Measurements from ENCODE around the gene GAK. TPM values are rescaled to one million over a fixed set of nuclear protein-coding genes. Genes with fewer than 3 reads are reported as not detected.
A peak's percentile ranks its signal among the peaks of the same experiment; 100 is the strongest.

GAK gene
- polyA plus RNA-seq, 1 donor from 2014 or later, result 58.8 TPM

DNA sequence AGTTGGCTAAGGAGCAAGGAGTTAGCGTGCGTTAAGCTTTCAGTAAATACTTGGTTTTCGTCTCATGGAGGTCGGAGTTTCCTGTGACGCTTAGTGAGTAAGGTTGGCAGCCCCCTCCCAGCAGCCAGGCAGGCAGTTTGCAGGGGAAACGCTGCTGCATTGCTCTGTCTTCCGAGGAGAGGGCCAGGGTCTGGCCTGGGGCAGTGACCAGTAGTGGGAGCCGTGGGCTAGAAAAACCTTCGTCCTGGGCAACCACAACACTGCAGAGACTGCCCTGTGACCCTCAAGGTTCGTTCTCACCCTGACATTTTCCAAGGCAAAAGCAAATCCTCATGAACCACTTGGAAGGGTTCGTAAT, 576 bp upstream of the GAK start:
- TF ChIP-seq POLR2AphosphoS5 (IDR thresholded peaks at IDR 0.05), result no peak
- peak; percentile 20 for TF ChIP-seq SMC3 (conservative IDR thresholded peaks at IDR 0.05; ENCODE audit: poor library complexity)
- TF ChIP-seq REST (IDR thresholded peaks at IDR 0.05; ENCODE audit: borderline replicate concordance), result no peak
- TF ChIP-seq, protein P1, sequence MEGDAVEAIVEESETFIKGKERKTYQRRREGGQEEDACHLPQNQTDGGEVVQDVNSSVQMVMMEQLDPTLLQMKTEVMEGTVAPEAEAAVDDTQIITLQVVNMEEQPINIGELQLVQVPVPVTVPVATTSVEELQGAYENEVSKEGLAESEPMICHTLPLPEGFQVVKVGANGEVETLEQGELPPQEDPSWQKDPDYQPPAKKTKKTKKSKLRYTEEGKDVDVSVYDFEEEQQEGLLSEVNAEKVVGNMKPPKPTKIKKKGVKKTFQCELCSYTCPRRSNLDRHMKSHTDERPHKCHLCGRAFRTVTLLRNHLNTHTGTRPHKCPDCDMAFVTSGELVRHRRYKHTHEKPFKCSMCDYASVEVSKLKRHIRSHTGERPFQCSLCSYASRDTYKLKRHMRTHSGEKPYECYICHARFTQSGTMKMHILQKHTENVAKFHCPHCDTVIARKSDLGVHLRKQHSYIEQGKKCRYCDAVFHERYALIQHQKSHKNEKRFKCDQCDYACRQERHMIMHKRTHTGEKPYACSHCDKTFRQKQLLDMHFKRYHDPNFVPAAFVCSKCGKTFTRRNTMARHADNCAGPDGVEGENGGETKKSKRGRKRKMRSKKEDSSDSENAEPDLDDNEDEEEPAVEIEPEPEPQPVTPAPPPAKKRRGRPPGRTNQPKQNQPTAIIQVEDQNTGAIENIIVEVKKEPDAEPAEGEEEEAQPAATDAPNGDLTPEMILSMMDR (IDR thresholded peaks at IDR 0.05; ENCODE audit: poor library complexity, severe bottlenecking), result peak; percentile 5
- TF ChIP-seq MXI1 (conservative IDR thresholded peaks at IDR 0.05; ENCODE audit: poor library complexity, severe bottlenecking), result peak; percentile 45
- Histone ChIP-seq H3K4me3 (ENCODE audit: low read length) (peak overlapping the region; percentile 79), H3F3A (ENCODE audit: insufficient read depth, low read length, poor library complexity, severe bottlenecking) (no peaks in the 10 kb centered on the region), H3K9ac (ENCODE audit: low read length) (peak overlapping the region; percentile 96), H3K9me3 (ENCODE audit: low read length) (no peaks in the 10 kb centered on the region), H3K36me3 (ENCODE audit: insufficient read depth, low read length) (no peaks in the 10 kb centered on the region), H4K20me1 (ENCODE audit: insufficient read depth) (no peaks in the 10 kb centered on the region), H3K27ac (ENCODE audit: low read length) (peak overlapping the region; percentile 85), H3K9me2 (ENCODE audit: insufficient read depth, low read length) (no peaks in the 10 kb centered on the region), H3K4me2 (ENCODE audit: low read length) (peak overlapping the region; percentile 84), H2AFZ (ENCODE audit: low read depth, low read length) (peak overlapping the region; percentile 70), H3K79me2 (replicated peaks; ENCODE audit: insufficient read depth, low read length) (peaks cover 29% of the 10 kb centered on the region), H3K27me3 (ENCODE audit: insufficient read depth, low read depth, low read length) (no peaks in the 10 kb centered on the region)

- H3K79me2 ChIP-seq (replicated peaks; ENCODE audit: insufficient read depth, low read length), result peaks cover 31% of the 10 kb centered on the region
- H3K27ac ChIP-seq (ENCODE audit: low read length), result peak overlapping the region; percentile 80
- no peaks in the 10 kb centered on the region for H3K9me2 ChIP-seq (ENCODE audit: insufficient read depth, low read length)
- H3K36me3 ChIP-seq (ENCODE audit: insufficient read depth, low read length), result no peaks in the 10 kb centered on the region
- no peaks in the 10 kb centered on the region for H3F3A ChIP-seq (ENCODE audit: insufficient read depth, low read length, poor library complexity, severe bottlenecking)
- no peaks in the 10 kb centered on the region for H3K27me3 ChIP-seq (ENCODE audit: insufficient read depth, low read depth, low read length)
- peak overlapping the region; percentile 79 for H3K4me3 ChIP-seq (ENCODE audit: low read length)
- TF ChIP-seq SMC3 (conservative IDR thresholded peaks at IDR 0.05; ENCODE audit: poor library complexity), result no peak
- H3K9me3 ChIP-seq (ENCODE audit: low read length), result no peaks in the 10 kb centered on the region
- peak overlapping the region; percentile 96 for H3K9ac ChIP-seq (ENCODE audit: low read length)
- peak overlapping the region; percentile 65 for H2AFZ ChIP-seq (ENCODE audit: low read depth, low read length)
- no peaks in the 10 kb centered on the region for H4K20me1 ChIP-seq (ENCODE audit: insufficient read depth)
- H3K4me2 ChIP-seq (ENCODE audit: low read length), result peak overlapping the region; percentile 52
Observed at GRCh38 chr4:931194-931959, 739 bp downstream of the GAK start.

DNA sequence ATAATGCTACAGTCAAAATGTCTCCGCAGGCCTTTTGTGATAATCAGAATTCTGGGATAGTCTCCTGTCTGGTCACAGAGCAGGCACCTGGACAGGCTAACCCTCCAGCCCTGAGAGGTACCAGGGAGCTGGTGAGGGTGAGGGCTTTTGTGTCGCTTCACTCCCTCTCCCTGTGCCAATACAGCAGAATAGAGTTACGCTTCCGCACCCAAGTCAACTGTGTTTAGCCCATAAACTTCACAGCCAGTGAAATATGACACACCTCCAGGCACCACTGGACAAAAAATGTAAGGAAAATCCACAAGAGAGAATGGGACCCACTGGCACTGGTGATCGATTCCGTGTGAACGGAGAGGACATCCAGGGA, 1.3 kb downstream of the GAK start:
- Histone ChIP-seq H4K20me1 (ENCODE audit: insufficient read depth) (no peaks in the 10 kb centered on the region), H3K9me3 (ENCODE audit: low read length) (no peaks in the 10 kb centered on the region), H3K4me3 (ENCODE audit: low read length) (peak overlapping the region; percentile 79), H3K79me2 (replicated peaks; ENCODE audit: insufficient read depth, low read length) (peaks cover 36% of the 10 kb centered on the region), H3F3A (ENCODE audit: insufficient read depth, low read length, poor library complexity, severe bottlenecking) (no peaks in the 10 kb centered on the region), H3K27me3 (ENCODE audit: insufficient read depth, low read depth, low read length) (no peaks in the 10 kb centered on the region), H3K9me2 (ENCODE audit: insufficient read depth, low read length) (no peaks in the 10 kb centered on the region), H3K36me3 (ENCODE audit: insufficient read depth, low read length) (no peaks in the 10 kb centered on the region), H3K9ac (ENCODE audit: low read length) (peak overlapping the region; percentile 96), H3K27ac (ENCODE audit: low read length) (no peak overlapping the region), H2AFZ (ENCODE audit: low read depth, low read length) (no peak overlapping the region), H3K4me2 (ENCODE audit: low read length) (peak overlapping the region; percentile 52)
- TF ChIP-seq EP300 (conservative IDR thresholded peaks at IDR 0.05; ENCODE audit: poor library complexity, severe bottlenecking), result no peak
- no peak for TF ChIP-seq POLR2AphosphoS5 (IDR thresholded peaks at IDR 0.05)
- TF ChIP-seq REST (IDR thresholded peaks at IDR 0.05; ENCODE audit: borderline replicate concordance), result no peak
- no peak for TF ChIP-seq MXI1 (conservative IDR thresholded peaks at IDR 0.05; ENCODE audit: poor library complexity, severe bottlenecking)
- TF ChIP-seq RAD21 (conservative IDR thresholded peaks at IDR 0.05), result no peak
- no peak for TF ChIP-seq TAF1 (IDR thresholded peaks at IDR 0.05; ENCODE audit: low read depth)
- TF ChIP-seq SMC3 (conservative IDR thresholded peaks at IDR 0.05; ENCODE audit: poor library complexity), result no peak
- no peak for TF ChIP-seq EZH2 (IDR thresholded peaks at IDR 0.05; ENCODE audit: borderline replicate concordance, insufficient read depth, low read length, poor library complexity, severe bottlenecking)
- TF ChIP-seq, protein P1 (IDR thresholded peaks at IDR 0.05; ENCODE audit: poor library complexity, severe bottlenecking), result no peak
